Lower lobe of right lung (tissue), 2 donors: ENCODE measurements around the gene PHACTR2. TPM values are rescaled to one million over a fixed set of nuclear protein-coding genes. Genes with fewer than 3 reads are reported as not detected.

Experiments used
- ATAC-seq, 2 donors: fragments of 200-7000 bp; cut with Tn5 transposase; one replicate each; pipeline ENCODE4 v1.9.1; 2020 to 2022; ENCODE audit warnings: mild to moderate bottlenecking in 2 of 2, moderate library complexity in 2 of 2
- DNase-seq: peaks from one replicate; pipeline ENCODE4 v3.0.0-alpha.2; 2020
- H3K27ac ChIP-seq: fragments of 200-600 bp; one replicate; pipeline ENCODE4 v1.8.0; 2022
- H3K27me3 ChIP-seq: fragments of 200-600 bp; one replicate; pipeline ENCODE4 v1.8.0; 2022; ENCODE audit warnings: low read depth
- H3K36me3 ChIP-seq: fragments of 200-600 bp; one replicate; pipeline ENCODE4 v1.8.0; 2022; ENCODE audit warnings: mild to moderate bottlenecking
- H3K4me1 ChIP-seq: fragments of 200-600 bp; one replicate; pipeline ENCODE4 v1.8.0; 2022
- H3K4me3 ChIP-seq: fragments of 200-600 bp; one replicate; pipeline ENCODE4 v1.8.0; 2022; ENCODE audit warnings: mild to moderate bottlenecking
- H3K9me3 ChIP-seq: fragments of 200-600 bp; one replicate; pipeline ENCODE4 v1.8.0; 2022
- intact Hi-C: fragments of 100-400 bp; cut with DNase I; formaldehyde crosslinking; loops from one replicate; pipeline ENCODE4 v1.11.0; 2022
- total RNA-seq: library from RNA; stranded (reverse); fragmentation: NEBNext Ultra II Directional; extraction: Animal tissue kit (Norgen Biotek cat#: 25700); gene quantifications from one replicate; pipeline ENCODE4 v1.2.1, GENCODE V29; 2021
- TF ChIP-seq, protein P1 (sequence below): fragments of 200-600 bp; IDR thresholded peaks from one replicate; pipeline ENCODE4 v1.8.0; 2022; ENCODE audit warnings: antibody characterized with exemption, mild to moderate bottlenecking
- donor health status: DM: no; HTN: yes; CAD: no; lungs with severe emphysema.

PHACTR2 gene
- total RNA-seq, 1 donor from 2014 or later, result 115 TPM

DNA sequence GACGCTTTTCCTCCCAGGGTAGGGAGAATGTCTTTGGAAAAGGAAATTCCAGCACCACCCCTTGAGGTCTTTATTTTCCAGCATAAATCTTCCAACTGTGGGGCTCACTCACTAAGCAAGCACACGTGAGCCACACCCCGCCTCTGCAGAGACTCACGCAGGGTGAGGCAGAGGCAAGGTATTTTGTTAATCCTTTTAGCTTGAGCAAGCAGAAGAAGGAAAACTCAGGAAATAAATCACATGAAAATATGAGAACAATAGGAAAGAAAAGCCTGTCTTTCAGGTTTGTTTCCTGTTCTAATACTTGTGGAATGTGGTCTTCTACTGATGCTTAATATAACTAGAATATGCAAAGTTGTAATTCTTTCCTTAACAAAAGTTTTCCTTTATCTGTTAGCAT is 4.1 kb upstream of the PHACTR2 start:
- intact Hi-C loops, result no loop called here
- Histone ChIP-seq H3K27ac (no peak overlapping the region), H3K27me3 (no peaks in the 10 kb centered on the region), H3K36me3 (no peaks in the 10 kb centered on the region), H3K9me3 (no peaks in the 10 kb centered on the region), H3K4me1 (peaks cover 31% of the 10 kb centered on the region), H3K4me3 (no peak overlapping the region)
- ATAC-seq (peak; percentile 52 to 57), DNase-seq (peak; percentile 45)
- TF ChIP-seq, protein P1, sequence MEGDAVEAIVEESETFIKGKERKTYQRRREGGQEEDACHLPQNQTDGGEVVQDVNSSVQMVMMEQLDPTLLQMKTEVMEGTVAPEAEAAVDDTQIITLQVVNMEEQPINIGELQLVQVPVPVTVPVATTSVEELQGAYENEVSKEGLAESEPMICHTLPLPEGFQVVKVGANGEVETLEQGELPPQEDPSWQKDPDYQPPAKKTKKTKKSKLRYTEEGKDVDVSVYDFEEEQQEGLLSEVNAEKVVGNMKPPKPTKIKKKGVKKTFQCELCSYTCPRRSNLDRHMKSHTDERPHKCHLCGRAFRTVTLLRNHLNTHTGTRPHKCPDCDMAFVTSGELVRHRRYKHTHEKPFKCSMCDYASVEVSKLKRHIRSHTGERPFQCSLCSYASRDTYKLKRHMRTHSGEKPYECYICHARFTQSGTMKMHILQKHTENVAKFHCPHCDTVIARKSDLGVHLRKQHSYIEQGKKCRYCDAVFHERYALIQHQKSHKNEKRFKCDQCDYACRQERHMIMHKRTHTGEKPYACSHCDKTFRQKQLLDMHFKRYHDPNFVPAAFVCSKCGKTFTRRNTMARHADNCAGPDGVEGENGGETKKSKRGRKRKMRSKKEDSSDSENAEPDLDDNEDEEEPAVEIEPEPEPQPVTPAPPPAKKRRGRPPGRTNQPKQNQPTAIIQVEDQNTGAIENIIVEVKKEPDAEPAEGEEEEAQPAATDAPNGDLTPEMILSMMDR, result no peak

DNA sequence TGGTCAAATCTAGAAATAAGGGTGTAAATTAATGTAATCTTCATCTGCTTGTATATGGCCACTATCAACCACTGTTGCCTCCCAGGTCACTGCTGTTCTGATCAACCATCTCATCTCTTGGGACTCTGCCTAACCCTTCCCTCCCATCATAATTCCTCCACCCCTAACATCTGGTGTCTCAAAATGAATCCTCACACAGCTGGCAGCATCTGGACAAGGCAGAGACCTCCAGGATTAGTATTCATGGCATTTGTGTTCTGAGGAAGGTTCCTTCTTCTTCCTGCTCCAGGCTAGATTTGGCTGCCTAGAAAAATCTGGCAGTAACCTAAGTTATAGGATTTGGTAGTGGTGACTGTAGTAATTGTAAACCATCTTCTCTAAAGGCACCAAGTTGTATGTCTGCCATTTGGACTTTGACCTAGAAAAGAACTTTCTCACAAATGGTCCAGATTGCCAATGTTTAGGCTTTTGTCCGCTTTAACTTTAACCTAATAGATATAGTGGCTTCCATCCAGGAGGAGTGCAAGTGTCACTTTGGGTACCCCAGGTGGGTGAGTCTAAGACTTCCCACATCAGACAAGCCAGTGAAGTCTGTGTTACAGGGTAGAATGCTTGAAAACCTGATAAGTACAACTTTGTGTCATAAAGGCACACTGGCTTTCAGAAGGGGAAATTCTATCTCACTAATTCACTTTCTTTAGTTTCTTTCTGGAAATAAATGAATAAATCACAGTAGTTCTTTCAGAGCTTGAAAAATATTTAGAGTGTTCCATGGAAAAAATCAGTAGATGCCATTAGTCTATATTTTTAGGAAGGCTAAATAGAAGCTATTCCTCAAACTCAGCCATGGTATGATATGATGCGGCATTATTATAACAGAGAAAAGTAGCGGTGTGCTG is 3.0 kb upstream of the PHACTR2 start:
- Histone ChIP-seq H3K27ac (no peak overlapping the region), H3K36me3 (no peaks in the 10 kb centered on the region), H3K27me3 (no peaks in the 10 kb centered on the region), H3K9me3 (no peaks in the 10 kb centered on the region), H3K4me1 (peaks cover 31% of the 10 kb centered on the region), H3K4me3 (no peak overlapping the region)
- ATAC-seq (no peak), DNase-seq (no peak)
- TF ChIP-seq, protein P1, result no peak
- intact Hi-C loops, result no loop called here

DNA sequence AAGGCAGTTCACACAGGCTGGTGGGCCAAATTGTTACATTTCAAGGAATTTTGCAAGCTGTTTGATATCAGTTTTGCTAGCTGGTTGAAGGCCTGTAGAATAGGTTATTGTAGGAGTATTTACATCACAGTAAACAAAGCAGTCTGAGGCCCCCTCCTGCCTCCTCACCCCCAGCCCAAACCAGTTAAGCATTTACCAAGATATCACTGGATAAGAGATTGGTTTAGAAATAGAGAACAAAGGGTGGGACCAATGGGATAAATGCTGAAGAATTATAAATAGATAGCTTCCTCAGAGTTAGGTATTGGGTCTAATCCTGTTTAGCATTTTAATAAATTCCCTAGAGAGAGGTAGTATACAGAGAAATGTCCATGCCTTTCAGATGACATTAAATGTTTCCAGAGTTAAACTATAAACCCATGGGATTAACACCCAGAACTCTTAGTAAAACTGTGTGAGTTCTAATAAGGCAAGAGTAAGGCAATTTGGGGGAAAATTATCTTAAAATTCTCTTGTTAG is 2.3 kb upstream of the PHACTR2 start:
- H3K27me3 ChIP-seq, result no peaks in the 10 kb centered on the region
- intact Hi-C loops, result no loop called here
- ATAC-seq, result no peak
- TF ChIP-seq, protein P1, result no peak
- H3K36me3 ChIP-seq, result no peaks in the 10 kb centered on the region
- no peaks in the 10 kb centered on the region for H3K9me3 ChIP-seq
- DNase-seq, result no peak
- no peak overlapping the region for H3K4me3 ChIP-seq
- H3K4me1 ChIP-seq, result peaks cover 37% of the 10 kb centered on the region
- no peak overlapping the region for H3K27ac ChIP-seq

DNA sequence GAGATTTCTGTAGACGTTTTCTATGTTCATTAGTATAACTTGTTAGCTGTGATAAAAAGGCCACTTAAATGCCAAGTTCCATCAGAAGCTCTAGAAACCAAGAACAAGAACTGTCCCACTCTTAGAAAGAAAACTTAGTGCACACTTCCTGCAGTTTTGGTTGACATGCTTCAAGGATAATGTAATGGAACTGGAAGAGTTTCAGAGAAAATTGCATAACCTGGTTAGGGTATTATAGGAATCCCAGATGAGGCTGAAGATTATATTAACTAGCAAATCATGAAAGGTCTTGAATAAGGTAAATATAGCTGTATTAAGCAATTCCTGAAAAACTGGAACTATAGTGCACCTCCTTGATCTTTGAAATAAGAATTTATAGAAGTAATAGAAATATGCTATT is 1.8 kb upstream of the PHACTR2 start:
- Histone ChIP-seq H3K27me3 (no peaks in the 10 kb centered on the region), H3K4me3 (no peak overlapping the region), H3K36me3 (no peaks in the 10 kb centered on the region), H3K4me1 (peaks cover 42% of the 10 kb centered on the region), H3K9me3 (no peaks in the 10 kb centered on the region), H3K27ac (peak overlapping the region; percentile 20)
- TF ChIP-seq, protein P1, result no peak
- DNase-seq (no peak), ATAC-seq (no peak)
- intact Hi-C loops, result no loop called here

DNA sequence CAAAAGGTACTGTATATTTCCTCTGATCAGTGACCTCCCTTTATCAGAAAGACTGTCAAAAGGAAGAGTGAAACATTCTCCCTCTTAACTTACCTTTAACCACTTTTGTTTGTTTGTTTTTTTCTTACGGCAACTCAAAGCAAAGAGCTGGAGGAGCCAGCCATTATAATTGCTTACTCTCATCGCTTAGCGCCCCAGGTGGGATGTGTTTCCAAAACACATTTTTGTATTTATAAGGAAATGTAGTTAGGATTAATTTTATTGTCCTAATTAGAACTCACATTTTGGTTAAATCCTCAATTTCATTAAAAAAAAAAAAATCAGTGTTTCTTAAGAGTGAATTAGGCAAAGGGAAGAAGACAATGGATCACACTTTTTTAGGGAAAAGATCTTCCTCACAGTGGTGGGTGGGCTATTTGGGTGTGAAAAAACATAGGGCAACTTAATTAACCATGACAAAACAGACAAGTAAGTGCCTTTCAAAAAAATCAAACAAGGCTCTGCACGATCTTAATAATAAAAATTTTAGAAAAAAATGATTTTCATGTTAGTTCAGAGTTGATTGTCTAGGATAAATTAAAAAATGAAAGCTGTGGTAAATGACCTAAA is 1.2 kb upstream of the PHACTR2 start:
- no peak for ATAC-seq

More for the DNA sequence above, 1.2 kb upstream of the PHACTR2 start:
- DNase-seq, result no peak
- TF ChIP-seq, protein P1, result no peak
- Histone ChIP-seq H3K9me3 (no peaks in the 10 kb centered on the region), H3K4me1 (peaks cover 46% of the 10 kb centered on the region), H3K27ac (peak overlapping the region; percentile 20), H3K4me3 (no peak overlapping the region), H3K36me3 (no peaks in the 10 kb centered on the region), H3K27me3 (no peaks in the 10 kb centered on the region)
- intact Hi-C loops, result no loop called here
